ENCODE data around the gene TAS1R1.

Gene TAS1R1

DNA sequence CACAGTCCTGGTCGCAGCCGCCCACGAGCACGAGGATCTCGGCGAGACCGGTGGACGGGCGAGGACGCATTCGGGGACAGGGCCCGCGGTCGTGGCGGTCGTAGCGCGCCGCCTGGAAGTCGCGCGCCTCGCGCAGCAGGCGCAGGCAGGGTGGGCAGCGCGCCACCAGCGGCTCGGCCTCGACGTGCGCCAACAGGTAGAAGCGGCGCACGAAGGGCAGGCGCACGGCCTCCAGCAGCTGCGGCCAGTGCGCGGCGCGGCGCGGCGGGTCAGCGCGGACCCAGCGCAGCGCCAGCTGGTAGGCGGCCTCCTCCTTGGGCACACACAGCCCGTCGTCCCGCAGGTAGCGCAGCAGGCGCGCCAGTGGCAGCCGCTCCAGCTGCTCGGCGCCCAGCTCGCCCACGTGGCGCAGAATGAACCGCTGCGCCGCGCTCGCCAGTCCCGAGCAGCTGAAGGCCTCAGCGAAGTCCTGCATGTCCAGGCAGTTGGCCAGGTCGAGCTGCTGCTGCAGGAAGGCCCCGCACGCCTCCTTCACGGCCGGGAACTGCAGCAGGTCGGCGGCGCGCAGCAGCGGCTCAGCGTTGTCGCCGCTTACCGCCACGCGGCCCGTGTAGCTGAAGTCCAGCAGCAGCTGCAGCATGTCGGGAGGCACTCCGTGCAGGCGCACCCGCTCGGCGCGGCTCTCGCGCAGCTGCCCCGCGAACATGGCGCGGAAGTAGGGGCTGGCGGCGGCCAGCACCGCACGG lies 47.0 kb downstream of the TAS1R1 start:
- H3K27me3 ChIP-seq (replicated peaks; ENCODE audit: control insufficient read depth, insufficient read depth, low read length): no peaks in the 10 kb centered on the region
- DNase-seq (ENCODE audit: extremely low read depth, insufficient read length): no peak
- H3K4me3 ChIP-seq (replicated peaks; ENCODE audit: low read depth, low read length): peak overlapping the region; percentile 86
- TF ChIP-seq, protein P1, sequence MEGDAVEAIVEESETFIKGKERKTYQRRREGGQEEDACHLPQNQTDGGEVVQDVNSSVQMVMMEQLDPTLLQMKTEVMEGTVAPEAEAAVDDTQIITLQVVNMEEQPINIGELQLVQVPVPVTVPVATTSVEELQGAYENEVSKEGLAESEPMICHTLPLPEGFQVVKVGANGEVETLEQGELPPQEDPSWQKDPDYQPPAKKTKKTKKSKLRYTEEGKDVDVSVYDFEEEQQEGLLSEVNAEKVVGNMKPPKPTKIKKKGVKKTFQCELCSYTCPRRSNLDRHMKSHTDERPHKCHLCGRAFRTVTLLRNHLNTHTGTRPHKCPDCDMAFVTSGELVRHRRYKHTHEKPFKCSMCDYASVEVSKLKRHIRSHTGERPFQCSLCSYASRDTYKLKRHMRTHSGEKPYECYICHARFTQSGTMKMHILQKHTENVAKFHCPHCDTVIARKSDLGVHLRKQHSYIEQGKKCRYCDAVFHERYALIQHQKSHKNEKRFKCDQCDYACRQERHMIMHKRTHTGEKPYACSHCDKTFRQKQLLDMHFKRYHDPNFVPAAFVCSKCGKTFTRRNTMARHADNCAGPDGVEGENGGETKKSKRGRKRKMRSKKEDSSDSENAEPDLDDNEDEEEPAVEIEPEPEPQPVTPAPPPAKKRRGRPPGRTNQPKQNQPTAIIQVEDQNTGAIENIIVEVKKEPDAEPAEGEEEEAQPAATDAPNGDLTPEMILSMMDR (IDR thresholded peaks at IDR 0.05; ENCODE audit: insufficient read depth, low read length, poor library complexity, severe bottlenecking): no peak
- H3K36me3 ChIP-seq (ENCODE audit: control insufficient read depth, insufficient read depth, low read length): peaks cover 6% of the 10 kb centered on the region

DNA sequence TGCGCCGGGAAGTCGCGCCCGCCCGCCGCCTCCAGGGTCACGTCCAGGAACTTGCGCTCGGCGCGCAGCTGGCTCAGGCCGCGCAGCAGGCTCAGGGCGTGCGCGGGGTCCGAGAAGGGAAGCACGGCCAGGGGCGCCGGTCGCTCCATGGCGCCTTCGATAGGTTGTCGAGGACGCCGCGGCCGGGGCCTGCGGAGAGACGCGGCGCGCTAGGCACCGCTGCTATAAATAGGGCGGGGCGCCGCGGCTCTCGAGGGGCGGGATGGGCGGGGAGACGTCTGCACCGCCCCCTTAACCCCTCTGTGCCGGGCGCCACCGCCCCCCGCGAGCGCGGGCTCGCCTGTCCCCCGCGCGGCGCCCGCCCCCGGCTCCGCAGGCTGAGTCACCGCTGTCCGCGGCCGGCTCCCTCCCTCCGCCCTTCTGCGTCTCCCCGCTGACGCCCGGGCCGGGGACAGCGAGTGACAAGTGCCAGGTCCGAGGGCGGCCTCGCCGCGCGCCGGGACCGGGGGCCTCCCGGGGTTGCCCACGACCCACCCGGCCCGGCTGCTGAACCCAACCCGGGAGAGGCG lies 47.6 kb downstream of the TAS1R1 start, which contains the start of gene KLHL21:
Gene KLHL21 (minus strand): TSS at position 201 of the 569 bp plus-strand sequence. CDS start 52 bp downstream, at position 149.
- TF ChIP-seq, protein P1 (IDR thresholded peaks at IDR 0.05; ENCODE audit: insufficient read depth, low read length, poor library complexity, severe bottlenecking): no peak
- no peaks in the 10 kb centered on the region for H3K27me3 ChIP-seq (replicated peaks; ENCODE audit: control insufficient read depth, insufficient read depth, low read length)
- peaks cover 2% of the 10 kb centered on the region for H3K36me3 ChIP-seq (ENCODE audit: control insufficient read depth, insufficient read depth, low read length)
- DNase-seq (ENCODE audit: extremely low read depth, insufficient read length): peak; percentile 87
- H3K4me3 ChIP-seq (replicated peaks; ENCODE audit: low read depth, low read length): peak within 1 kb of the TSS; percentile 86

DNA sequence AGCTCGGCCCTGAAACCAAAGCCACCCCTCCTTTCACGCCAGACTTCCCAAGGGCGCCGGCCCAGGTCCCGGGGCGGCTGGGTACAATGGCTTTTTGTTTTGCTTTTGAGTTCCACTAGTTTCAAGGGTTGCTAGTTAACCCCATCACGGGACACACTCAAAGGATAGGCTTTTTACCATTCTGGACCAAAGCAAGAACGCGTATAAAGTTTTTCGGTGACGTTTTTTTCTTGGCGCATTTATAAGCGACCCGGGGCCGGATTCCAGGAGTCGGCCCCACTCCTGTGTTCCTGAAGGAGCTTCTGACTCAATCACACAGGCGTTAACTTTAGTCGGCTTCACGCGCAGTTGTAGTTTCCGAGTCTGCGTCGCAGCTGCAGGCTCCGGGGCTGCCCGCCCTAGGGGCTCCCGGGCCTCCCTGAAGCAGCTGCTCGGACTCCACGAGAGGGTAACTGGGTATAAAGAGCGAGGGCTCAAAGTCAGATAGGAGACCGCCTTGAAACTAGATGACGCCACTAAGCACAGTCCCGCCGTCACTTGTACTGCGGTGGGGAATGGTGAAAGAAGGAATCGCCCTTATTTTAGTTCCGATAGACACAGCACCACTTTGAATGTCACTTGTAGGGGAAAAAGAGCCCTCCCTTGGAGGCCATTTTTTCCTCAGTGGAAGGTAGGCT lies 48.3 kb downstream of the TAS1R1 start:
- Histone ChIP-seq H3K36me3 (ENCODE audit: control insufficient read depth, insufficient read depth, low read length) (peaks cover 2% of the 10 kb centered on the region), H3K4me3 (replicated peaks; ENCODE audit: low read depth, low read length) (peak overlapping the region; percentile 86), H3K27me3 (replicated peaks; ENCODE audit: control insufficient read depth, insufficient read depth, low read length) (no peaks in the 10 kb centered on the region)
- TF ChIP-seq, protein P1 (IDR thresholded peaks at IDR 0.05; ENCODE audit: insufficient read depth, low read length, poor library complexity, severe bottlenecking): no peak
- DNase-seq (ENCODE audit: extremely low read depth, insufficient read length): peak; percentile 67

DNA sequence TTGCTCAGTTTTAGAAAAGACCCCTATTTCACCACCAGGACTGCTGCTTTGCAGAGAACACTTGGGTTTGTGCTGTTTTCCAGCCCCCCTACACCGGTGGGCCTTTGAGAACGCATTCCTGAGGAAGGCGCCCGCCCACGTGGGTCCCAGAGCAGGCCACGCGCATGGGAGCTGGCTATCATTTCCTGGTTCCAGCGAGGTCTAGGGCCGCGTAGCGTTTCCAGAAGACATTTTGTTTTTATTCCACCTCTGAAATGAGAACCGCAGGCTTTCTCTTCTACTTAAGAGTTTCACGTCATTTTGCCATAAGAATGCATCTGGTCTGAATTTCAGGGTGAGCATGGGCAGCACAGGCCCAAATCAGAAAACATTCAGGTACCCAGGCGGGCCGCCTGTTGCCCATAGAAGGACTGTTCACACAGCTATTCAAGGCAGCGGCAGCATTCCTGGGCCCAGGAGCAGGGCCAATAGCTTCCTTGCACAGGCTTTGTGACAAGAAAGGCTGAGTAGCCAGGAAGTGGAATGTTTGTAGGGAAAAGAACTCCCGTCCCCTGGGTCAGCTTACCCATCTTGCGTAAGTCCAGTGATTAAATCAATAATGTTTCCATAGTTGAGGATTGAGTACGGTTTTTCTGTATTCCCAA lies 48.9 kb downstream of the TAS1R1 start:
- H3K36me3 ChIP-seq (ENCODE audit: control insufficient read depth, insufficient read depth, low read length): peaks cover 2% of the 10 kb centered on the region
- no peaks in the 10 kb centered on the region for H3K27me3 ChIP-seq (replicated peaks; ENCODE audit: control insufficient read depth, insufficient read depth, low read length)
- TF ChIP-seq, protein P1 (IDR thresholded peaks at IDR 0.05; ENCODE audit: insufficient read depth, low read length, poor library complexity, severe bottlenecking): no peak
- DNase-seq (ENCODE audit: extremely low read depth, insufficient read length): no peak
- H3K4me3 ChIP-seq (replicated peaks; ENCODE audit: low read depth, low read length): peak overlapping the region; percentile 86

DNA sequence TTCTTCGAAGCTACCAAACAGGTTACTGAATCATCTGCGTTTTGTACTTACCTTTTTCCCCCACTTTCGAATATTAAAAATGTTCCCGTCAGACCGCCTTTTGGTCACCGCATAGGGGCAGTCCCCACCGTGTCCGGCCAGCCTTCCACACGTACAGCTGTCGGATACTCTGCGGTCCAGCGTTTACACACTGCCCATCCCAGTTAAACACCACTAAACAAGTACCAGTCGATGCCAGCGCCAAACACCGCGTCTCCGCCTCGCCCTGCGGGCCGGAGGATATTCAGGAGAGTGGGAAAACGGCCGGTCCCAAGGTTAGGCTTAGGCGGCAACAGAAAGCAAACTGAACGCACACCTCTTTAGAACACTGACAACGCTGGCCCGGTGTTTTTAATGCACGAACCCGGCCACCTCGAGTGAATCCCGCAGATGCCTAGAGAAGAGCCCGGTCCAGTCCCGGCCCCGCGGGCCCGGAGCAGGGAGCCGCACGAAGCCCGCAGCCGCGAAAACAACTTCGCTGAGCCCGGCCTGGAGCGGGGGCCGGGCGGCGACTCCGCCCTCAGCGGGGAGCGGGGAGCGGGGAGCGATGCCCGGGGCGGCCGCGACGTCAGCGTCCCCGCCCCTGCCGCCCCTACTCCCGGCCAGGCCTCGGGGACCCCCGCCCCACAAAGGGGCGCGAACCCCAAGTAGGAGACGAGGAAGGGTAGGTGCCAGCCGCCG lies 57.7 kb downstream of the TAS1R1 start:
- no peak for DNase-seq (ENCODE audit: extremely low read depth, insufficient read length)
- no peaks in the 10 kb centered on the region; the same call in 1 of the 2 replicates for H3K36me3 ChIP-seq (ENCODE audit: control insufficient read depth, insufficient read depth, low read length)
- TF ChIP-seq, protein P1 (IDR thresholded peaks at IDR 0.05; ENCODE audit: insufficient read depth, low read length, poor library complexity, severe bottlenecking): no peak
- peak overlapping the region; percentile 64 for H3K4me3 ChIP-seq (replicated peaks; ENCODE audit: low read depth, low read length)
- no peaks in the 10 kb centered on the region for H3K27me3 ChIP-seq (replicated peaks; ENCODE audit: control insufficient read depth, insufficient read depth, low read length)
